A673 (cell line): ENCODE data around the gene SPO11. TPM values are rescaled to one million over a fixed set of nuclear protein-coding genes. Genes with fewer than 3 reads are reported as not detected.
"Not testable (repeated sequence)": the region's sequence is repeated elsewhere in the genome, so short reads cannot be mapped to it uniquely, and the experiment has no call there.

Experiments
- BruUV-seq: library from RNA; stranded (reverse); fragments of 400-500 nt; replicated peaks from 2 replicates; lab custom pipeline; 2021; lab: Mats Ljungman, UMichigan
- CTCF ChIA-PET: fragments of 300-600 bp; sonication (Branson Sonifier 250); formaldehyde crosslinking; loops from one replicate; lab custom pipeline; 2022; ENCODE audit warnings: antibody characterized with exemption; lab: Charles Lee
- POLR2A ChIA-PET: fragments of 300-600 bp; sonication (Branson Sonifier 250); formaldehyde crosslinking; loops from one replicate; lab custom pipeline; 2022; ENCODE audit warnings: antibody characterized with exemption; ENCODE audit not compliant: low non-redundant PET; lab: Charles Lee
- DNase-seq: peaks from one replicate; pipeline ENCODE4 v3.0.0-alpha.2; 2015; ENCODE audit warnings: low spot score
- H3K27ac ChIP-seq: fragments of 200-600 bp; sonication (generic); 2 replicates; pipeline ENCODE4 v1.5.1; 2016; ENCODE audit warnings: mixed run types, low read depth, mild to moderate bottlenecking, mixed read lengths, antibody characterized with exemption, low read length; ENCODE audit not compliant: poor library complexity, severe bottlenecking
- H3K27me3 ChIP-seq: fragments of 200-600 bp; sonication (generic); replicated peaks from 2 replicates; pipeline ENCODE4 v1.6.1; 2017; ENCODE audit warnings: mixed run types, low read depth, mild to moderate bottlenecking, mixed read lengths, antibody characterized with exemption, low read length; ENCODE audit not compliant: insufficient read depth, poor library complexity
- H3K36me3 ChIP-seq: fragments of 200-600 bp; sonication (generic); 2 replicates; pipeline ENCODE4 v1.6.1; 2016; ENCODE audit warnings: mixed run types, mild to moderate bottlenecking, mixed read lengths, antibody characterized with exemption, low read length; ENCODE audit not compliant: insufficient read depth, poor library complexity, severe bottlenecking
- H3K4me1 ChIP-seq: fragments of 200-600 bp; sonication (generic); 2 replicates; pipeline ENCODE4 v1.6.1; 2017; ENCODE audit warnings: mixed run types, mild to moderate bottlenecking, mixed read lengths, antibody characterized with exemption, low read length; ENCODE audit not compliant: insufficient read depth, poor library complexity, severe bottlenecking
- H3K4me3 ChIP-seq: fragments of 200-600 bp; sonication (generic); 2 replicates; pipeline ENCODE4 v1.5.1; 2016; ENCODE audit warnings: low read depth, mixed run types, mild to moderate bottlenecking, mixed read lengths, low read length; ENCODE audit not compliant: poor library complexity, severe bottlenecking
- H3K9me3 ChIP-seq: fragments of 200-600 bp; sonication (generic); 2 replicates; pipeline ENCODE4 v1.6.1; 2016; ENCODE audit warnings: mixed run types, low read depth, mild to moderate bottlenecking, mixed read lengths, antibody characterized with exemption, low read length; ENCODE audit not compliant: poor library complexity, severe bottlenecking
- CTCF ChIP-seq: fragments of 300-800, 200-600 bp; sonication (generic); conservative IDR thresholded peaks from 2 replicates; pipeline ENCODE4 v1.5.1; 2017; ENCODE audit warnings: low read depth, mild to moderate bottlenecking, antibody characterized with exemption, low read length, moderate library complexity, mixed read lengths
- EZH2 ChIP-seq: fragments of 200-600 bp; sonication (generic); IDR thresholded peaks from 2 replicates; pipeline ENCODE4 v1.6.1; 2017; ENCODE audit warnings: borderline replicate concordance, low read depth, mild to moderate bottlenecking, mixed read lengths, antibody characterized with exemption, low read length; ENCODE audit not compliant: poor library complexity, severe bottlenecking
- intact Hi-C: fragments of 100-400 bp; cut with micrococcal nuclease; formaldehyde crosslinking; loops from one replicate; pipeline ENCODE4 v1.10.0; 2022; ENCODE audit not compliant: unreplicated experiment
- total RNA-seq: library from RNA; stranded (reverse); gene quantifications from 2 replicates; pipeline ENCODE4 v1.2.3, GENCODE V29; 2021

The SPO11 gene
- total RNA-seq, 1 experiment from 2014 or later = not detected

GRCh38 chr20:57350081-57350710, 20.6 kb downstream of the SPO11 start:
- no peaks in the 10 kb centered on the region for H3K27me3 ChIP-seq
- no TSS peak for BruUV-seq
- no peak overlapping the region for H3K27ac ChIP-seq
- no peaks in the 10 kb centered on the region for H3K36me3 ChIP-seq
- CTCF ChIA-PET = no interaction called here
- no peak for DNase-seq
- no peak overlapping the region for H3K4me3 ChIP-seq
- H3K4me1 ChIP-seq = no peaks in the 10 kb centered on the region
- no peaks in the 10 kb centered on the region for H3K9me3 ChIP-seq
- intact Hi-C loops = loop anchor here (5.0 kb wide), 1 partner anchor 798 kb away; no protein-coding TSS in a partner anchor
- POLR2A ChIA-PET = no interaction called here
- TF ChIP-seq CTCF = no peak
- no peak for TF ChIP-seq EZH2

GRCh38 chr20:57350726-57351041, 21.1 kb downstream of the SPO11 start:
- H3K27ac ChIP-seq, DNase-seq, H3K36me3 ChIP-seq, H3K9me3 ChIP-seq, POLR2A ChIA-PET, H3K4me1 ChIP-seq, BruUV-seq, H3K27me3 ChIP-seq, CTCF ChIA-PET: not testable (repeated sequence)
- peak overlapping the region; percentile 84 for H3K4me3 ChIP-seq
- intact Hi-C loops = loop anchor here (5.0 kb wide), 1 partner anchor 798 kb away; no protein-coding TSS in a partner anchor

GRCh38 chr20:57351042-57351783, 21.6 kb downstream of the SPO11 start, which contains the start of gene RAE1:
TSS of gene RAE1 (plus strand) at chr20:57351255. CDS start at chr20:57354039, 2,784 bp downstream.
- Histone ChIP-seq H3K36me3 (no peaks in the 10 kb centered on the region), H3K27me3 (no peaks in the 10 kb centered on the region), H3K9me3 (no peaks in the 10 kb centered on the region), H3K27ac (peak within 1 kb of the TSS; percentile 93), H3K4me3 (peak within 1 kb of the TSS; percentile 84), H3K4me1 (no peaks in the 10 kb centered on the region)
- peak; percentile 96 for DNase-seq
- CTCF ChIA-PET = no interaction called here
- BruUV-seq = no TSS peak
- TF ChIP-seq CTCF = no peak
- POLR2A ChIA-PET = no interaction called here
- intact Hi-C loops = loop anchor here (5.0 kb wide), 1 partner anchor 799 kb away; no protein-coding TSS in a partner anchor
